Measurements from ENCODE around the gene BDKRB2.
A peak's percentile ranks its signal among the peaks of the same experiment; 100 is the strongest.

Gene BDKRB2

DNA sequence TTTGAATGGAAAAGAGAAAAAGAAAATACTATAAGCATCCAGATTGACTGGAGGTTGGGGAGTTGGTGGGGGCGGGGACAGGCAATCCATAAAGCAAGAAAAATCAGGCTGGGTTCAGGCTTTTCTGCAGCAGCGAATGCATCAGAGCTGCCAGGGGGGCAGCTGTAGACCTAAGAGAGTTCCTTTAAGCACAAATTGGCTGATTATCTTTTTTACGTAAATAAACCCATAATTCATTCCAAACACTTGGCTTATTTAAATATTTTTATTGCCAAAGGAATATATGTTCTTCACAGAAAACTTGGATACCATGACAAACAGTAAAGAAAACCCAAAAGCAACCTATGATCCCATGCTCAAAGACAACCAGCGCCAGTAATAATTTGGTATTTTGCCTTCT is 10.2 kb downstream of the BDKRB2 start:
- H3K27ac ChIP-seq: no peak overlapping the region

GRCh38 chr14:96215452-96216244 is 11.0 kb downstream of the BDKRB2 start:
- peak overlapping the region in 3 of 21 experiments; percentile 3 to 44 (median 5) for H3K27ac ChIP-seq
- H3K4me3 ChIP-seq: no peak overlapping the region

More for the DNA sequence above, 10.2 kb downstream of the BDKRB2 start:
- no peak overlapping the region for H3K4me3 ChIP-seq

DNA sequence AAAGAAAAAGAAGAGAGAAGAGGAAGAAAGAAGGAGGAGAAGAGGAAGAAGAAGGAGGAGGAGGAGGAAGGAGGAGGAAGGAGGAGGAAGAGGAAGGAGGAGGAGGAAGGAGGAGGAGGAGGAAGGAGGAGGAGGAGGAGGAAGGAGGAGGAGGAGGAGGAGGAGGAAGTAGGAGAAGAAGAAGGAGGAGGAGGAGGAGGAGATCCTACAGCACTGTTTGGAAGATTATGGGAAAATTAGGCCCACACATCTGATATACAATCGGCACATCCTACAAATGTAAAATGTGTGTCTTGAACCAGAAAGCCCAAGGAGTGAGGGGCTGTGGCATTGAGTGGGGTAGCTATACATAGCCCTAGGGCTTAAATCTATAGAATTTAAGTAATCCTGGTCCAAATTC is 12.0 kb downstream of the BDKRB2 start:
- peak overlapping the region in 1 of 21 experiments; percentile 5 for H3K27ac ChIP-seq
- no peak overlapping the region for H3K4me3 ChIP-seq

GRCh38 chr14:96217376-96217913 is 12.8 kb downstream of the BDKRB2 start:
- H3K4me3 ChIP-seq: no peak overlapping the region
- no peak overlapping the region for H3K27ac ChIP-seq

DNA sequence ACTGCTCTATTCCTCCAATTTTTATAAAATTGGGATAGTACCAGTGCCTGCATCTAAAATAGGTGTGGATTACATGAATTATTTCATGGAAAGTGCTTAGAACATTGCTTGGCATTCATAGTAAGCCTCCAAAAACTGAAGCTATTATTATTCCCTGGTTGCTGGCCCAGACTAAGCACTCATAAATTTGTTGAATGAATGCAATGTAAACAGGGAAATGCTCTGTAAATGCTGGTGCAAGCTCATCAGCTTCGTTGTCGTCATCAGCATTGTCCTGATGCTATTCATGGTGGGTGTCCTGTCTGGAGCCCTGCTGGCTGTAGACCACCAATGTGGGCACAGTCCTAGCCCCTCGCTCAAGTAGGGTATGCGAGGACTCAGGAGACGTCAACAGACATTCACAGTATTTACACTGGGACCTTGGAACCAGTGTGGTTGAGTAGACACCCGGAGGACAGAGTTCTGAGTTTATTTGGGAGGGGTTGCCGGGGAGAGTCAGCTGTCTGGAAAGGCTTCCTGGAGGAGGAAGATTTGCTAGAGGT is 16.5 kb downstream of the BDKRB2 start:
- H3K4me3 ChIP-seq: no peak overlapping the region
- H3K27ac ChIP-seq: peak overlapping the region in 1 of 21 experiments; percentile 9

GRCh38 chr14:96221841-96222240 is 17.2 kb downstream of the BDKRB2 start:
- Histone ChIP-seq H3K27ac (peak overlapping the region in 1 of 21 experiments; percentile 9), H3K4me3 (no peak overlapping the region)

DNA sequence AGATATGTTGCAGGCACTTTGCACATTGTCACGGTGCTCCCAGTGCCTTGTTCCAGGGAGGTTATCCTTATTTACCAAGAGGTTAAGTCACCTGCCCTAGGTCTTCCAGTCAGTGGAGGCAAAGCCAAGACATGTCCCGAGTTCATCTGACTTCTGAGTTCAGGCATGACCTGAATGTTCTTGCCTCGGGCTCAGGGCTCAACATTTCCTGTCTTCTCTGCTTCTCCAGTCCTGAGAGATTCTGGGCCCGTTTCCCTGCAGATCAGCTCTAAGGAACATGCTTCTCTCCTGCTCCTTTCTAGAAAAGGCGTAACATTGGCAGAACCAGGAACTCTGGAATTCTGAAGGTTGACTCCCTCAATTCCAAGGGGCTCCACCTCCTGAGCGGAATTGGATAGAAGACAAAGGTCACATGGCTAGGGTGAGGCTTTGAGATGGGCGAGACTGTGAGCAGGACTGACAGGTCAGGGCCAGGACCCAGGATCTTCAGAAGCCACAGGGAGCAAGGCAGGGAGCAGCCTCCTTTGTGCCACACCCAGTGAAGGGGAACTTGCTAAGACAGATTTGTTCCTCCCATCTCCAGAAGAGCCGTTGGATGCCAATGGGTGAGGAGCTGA is 19.9 kb downstream of the BDKRB2 start:
- peak overlapping the region in 13 of 21 experiments; percentile 13 to 84 (median 51) for H3K27ac ChIP-seq
- no peak overlapping the region for H3K4me3 ChIP-seq

DNA sequence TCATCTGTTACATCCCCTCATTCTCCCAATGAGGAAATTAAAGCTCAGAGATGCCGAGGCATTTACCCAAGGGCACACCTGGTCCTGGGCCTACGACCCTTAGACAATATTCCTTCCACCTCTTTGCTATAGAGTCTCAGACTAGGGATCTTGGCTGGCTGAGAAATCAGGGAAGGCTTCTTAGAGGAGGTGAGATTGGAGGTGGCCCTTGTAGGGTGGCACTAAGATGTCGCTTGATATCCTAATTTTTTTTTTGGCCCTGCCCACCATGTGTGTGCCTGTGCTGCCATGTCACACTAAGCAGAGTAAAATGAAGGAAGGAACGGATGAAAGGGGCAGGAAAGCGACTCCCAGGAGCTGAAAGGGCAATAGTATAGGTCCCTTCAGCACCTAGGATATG is 20.6 kb downstream of the BDKRB2 start:
- peak overlapping the region in 17 of 21 experiments; percentile 7 to 84 (median 51) for H3K27ac ChIP-seq
- H3K4me3 ChIP-seq: no peak overlapping the region

GRCh38 chr14:96225745-96226151 is 21.1 kb downstream of the BDKRB2 start:
- Histone ChIP-seq H3K27ac (peak overlapping the region in 17 of 21 experiments; percentile 7 to 84 (median 51)), H3K4me3 (no peak overlapping the region)

DNA sequence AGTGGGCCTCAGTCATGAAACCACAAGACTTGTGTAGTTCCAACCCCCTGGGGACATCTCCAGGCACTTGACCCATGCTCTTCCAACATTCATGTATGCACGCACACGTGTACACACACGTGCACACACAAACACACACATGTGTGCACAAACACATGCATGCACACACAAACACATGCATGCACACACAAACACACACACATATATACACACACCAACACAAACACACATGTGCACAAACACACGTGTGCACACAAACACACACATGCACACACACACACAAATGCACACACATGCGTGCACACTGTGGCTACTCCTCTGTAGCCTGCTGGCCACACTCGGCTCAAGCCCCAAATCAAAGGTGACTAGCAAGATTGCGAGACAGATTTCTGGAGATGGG is 22.8 kb downstream of the BDKRB2 start:
- no peak overlapping the region for H3K27ac ChIP-seq
- H3K4me3 ChIP-seq: no peak overlapping the region

GRCh38 chr14:96229315-96229714 is 24.7 kb downstream of the BDKRB2 start:
- H3K27ac ChIP-seq: no peak overlapping the region
- H3K4me3 ChIP-seq: no peak overlapping the region

- Histone ChIP-seq H3K4me3 (no peak overlapping the region), H3K27ac (no peak overlapping the region)
These were observed 26.4 kb downstream of the BDKRB2 start for GRCh38 chr14:96231056-96231455.

GRCh38 chr14:96231526-96232130 is 27.0 kb downstream of the BDKRB2 start:
- no peak overlapping the region for H3K27ac ChIP-seq
- no peak overlapping the region for H3K4me3 ChIP-seq

GRCh38 chr14:96232506-96232905 is 27.9 kb downstream of the BDKRB2 start:
- Histone ChIP-seq H3K4me3 (no peak overlapping the region), H3K27ac (no peak overlapping the region)

GRCh38 chr14:96233661-96234060 is 29.0 kb downstream of the BDKRB2 start:
- Histone ChIP-seq H3K4me3 (no peak overlapping the region), H3K27ac (no peak overlapping the region)

DNA sequence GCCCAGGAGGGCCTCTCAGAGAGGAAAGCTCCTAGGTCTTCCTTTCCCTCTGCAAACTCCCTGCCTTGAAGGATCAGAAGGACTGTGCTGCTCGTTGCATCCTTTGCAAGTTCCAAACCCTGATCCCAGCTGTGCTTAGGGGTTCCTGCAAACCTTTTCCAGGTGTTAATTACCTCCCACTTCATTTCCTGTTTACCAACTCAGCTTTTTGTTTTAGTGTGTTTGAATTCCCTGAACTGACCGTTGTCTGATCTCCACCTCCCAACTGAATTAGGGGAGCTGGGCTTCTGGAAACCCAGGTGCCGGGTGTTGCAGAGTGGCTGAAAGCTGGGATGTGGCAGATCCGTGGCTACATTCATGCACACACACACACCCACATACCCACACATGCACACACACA is 30.8 kb downstream of the BDKRB2 start:
- Histone ChIP-seq H3K4me3 (no peak overlapping the region), H3K27ac (no peak overlapping the region)

- H3K4me3 ChIP-seq: no peak overlapping the region
- H3K27ac ChIP-seq: no peak overlapping the region
These were observed 33.0 kb downstream of the BDKRB2 start for GRCh38 chr14:96237641-96238040.

DNA sequence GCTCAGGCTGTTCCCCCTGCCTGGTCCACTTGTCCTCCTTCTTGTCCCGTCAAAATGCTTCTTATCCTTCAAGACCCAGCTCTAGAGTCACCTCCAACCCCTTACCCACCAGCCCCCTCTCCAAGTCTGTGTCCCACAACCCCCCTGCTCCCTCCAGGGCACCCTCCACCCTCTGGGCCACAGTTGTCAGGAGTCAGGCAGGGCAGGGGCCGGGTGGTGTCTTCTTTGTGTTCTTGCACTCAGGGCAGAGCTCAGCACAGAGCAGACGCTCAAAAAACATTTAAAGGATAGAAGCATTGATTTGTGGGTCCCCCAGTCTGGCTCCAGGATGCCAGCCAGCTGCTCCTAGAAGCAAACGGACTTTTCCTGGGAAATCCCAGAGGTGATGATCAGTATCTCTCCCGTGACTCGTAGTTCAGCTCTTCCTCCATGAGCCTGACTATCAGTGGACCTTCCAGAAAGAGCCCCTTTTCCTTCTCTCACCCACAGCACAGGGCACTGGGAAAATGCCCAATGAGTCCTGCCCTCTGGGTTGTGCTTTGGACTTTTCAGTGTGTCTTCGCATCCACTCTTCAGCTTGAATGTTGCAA is 34.1 kb downstream of the BDKRB2 start:
- Histone ChIP-seq H3K4me3 (no peak overlapping the region), H3K27ac (no peak overlapping the region)

GRCh38 chr14:96239711-96240141 is 35.1 kb downstream of the BDKRB2 start:
- no peak overlapping the region for H3K4me3 ChIP-seq

GRCh38 chr14:96240641-96241040 is 36.0 kb downstream of the BDKRB2 start:
- H3K4me3 ChIP-seq: no peak overlapping the region
- H3K27ac ChIP-seq: no peak overlapping the region

More at GRCh38 chr14:96239711-96240141, 35.1 kb downstream of the BDKRB2 start:
- no peak overlapping the region for H3K27ac ChIP-seq

Data from skin epidermis (tissue), 12 donors.